GM21447 (cell line): ENCODE data around the gene EFHD1.
"Not testable (repeated sequence)": the region's sequence is repeated elsewhere in the genome, so short reads cannot be mapped to it uniquely, and the experiment has no call there.

Source experiments
- ATAC-seq: cut with Tn5 transposase; IDR thresholded peaks from one replicate; pipeline ENCODE4 v1.9.1; 2021; ENCODE audit not compliant: unreplicated experiment

EFHD1 gene

DNA sequence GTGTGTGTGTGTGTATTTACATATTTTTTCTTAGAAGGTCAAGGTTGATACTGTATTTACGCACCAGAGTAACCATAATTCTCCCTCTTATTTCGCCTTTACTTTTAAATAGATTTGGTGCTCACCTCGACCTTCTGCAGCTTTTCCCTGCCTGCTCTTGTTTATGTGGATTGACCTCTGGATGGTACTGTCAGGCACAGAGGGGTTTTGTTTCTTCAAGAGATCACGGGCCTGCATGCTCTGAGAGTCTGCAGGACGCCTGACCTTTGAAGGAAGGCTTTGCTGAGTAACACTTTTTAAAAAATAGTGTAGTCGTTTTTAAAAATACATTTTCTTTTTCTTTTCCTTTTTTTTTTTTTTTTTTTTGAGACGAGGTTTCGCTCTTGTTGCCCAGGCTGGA lies 18.1 kb upstream of the EFHD1 start:
- no peak for ATAC-seq

DNA sequence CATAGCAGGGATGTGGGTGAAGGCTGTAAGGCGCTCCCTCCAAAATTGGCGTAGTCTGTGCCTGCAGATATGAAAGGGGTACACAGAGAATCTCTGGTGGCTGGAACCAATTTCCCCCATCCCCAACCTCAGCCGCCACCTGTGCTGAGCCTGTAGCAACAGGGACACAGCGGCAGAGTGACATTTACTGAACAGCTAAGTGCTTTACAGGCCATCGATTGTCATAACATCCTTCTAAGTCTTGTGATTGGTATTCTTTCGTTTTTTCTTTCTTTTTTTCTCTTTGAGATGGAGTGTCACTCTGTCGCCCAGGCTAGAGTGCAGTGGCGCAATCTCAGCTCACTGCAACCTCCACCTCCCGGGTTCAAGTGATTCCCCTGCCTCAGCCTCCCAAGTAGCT lies 12.2 kb upstream of the EFHD1 start:
- no peak for ATAC-seq

DNA sequence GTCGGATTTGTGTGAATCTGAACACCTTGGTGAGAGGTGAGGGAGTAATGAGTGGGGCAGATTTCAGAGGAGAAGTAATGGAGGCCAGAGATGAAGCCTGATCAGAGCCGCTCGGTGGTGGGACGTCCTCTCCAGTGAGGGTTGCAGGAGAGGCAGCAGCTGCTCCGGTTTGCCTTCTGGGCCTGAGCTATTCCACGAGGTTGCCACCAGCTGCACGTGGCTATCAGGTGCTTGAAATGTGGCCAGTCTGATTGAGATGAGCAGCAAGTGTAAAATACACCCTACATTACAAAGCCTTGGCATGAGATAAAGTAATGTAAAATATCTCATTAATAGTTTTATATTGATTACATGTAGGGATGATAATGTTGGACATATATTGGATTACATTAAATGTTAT lies 10.8 kb upstream of the EFHD1 start:
- no peak for ATAC-seq

DNA sequence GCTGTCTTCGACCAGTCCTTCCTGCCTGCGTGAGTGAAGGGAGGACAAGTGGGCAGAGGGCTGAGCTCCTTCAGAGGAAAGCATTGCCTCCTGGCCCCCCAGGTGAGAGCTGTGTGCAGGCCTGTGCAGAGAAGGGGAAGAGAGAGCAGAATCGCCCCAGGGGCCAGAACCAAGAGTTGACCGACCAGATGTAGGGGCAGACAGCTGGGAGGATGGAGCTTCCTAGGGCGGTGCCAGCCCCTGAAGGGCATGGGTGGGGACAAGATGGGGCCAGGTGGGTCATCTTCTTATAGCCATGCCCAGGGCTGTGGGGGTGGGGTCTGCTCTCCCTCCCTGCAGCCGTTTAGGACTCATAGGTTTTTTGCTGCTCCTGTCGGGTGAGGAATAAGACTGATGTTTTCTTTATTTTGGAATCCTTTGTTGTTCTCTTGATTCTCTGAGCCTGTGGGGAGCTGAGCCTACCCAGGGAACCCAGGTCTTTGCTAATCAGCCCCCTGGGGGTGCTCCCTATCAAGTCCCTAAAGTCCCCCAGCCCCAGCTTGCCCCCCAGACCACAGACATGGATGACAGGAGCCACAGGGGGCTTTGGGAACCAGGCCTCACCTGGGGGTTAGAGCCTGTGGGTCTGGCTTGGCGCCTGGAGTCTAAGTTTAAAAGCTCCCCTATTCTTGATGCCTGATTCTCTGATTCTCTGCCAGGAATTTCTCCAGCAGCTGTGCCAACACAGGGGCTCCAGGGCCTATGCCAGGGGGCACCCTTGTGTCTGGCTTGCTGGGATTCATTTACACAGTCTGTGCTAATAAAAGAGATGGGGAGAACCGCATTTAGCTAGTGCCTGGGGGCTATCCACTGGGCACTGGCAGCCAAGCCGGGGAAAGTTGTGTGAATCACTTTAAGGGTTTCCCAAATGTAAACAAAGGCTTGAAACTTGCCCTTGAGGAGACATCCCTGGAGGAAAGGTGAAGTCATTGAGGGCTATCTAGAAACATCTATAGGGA lies 9.3 kb upstream of the EFHD1 start:
- no peak for ATAC-seq

DNA sequence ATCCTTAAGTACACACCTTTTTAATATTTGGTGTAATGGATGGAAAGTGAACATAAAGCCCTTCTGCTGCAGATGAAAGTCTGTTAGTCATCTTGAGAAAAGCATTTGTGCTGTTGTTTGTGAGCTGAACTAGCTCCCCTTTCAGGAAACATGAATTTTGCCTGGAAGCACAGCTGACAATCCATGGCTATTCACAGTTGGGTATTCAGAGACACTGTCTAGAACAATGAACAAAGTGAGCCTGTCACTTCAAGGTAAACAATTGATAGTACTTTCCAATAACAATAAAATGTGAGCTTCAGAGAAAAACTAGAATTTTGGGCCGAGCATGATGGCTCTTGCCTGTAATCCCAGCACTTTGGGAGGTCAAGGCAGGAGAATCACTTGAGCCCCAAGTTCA lies 6.8 kb upstream of the EFHD1 start:
- ATAC-seq, result no peak

GRCh38 chr2:232628466-232629128 lies 4.8 kb upstream of the EFHD1 start:
- ATAC-seq, result no peak

GRCh38 chr2:232629129-232629475 lies 4.3 kb upstream of the EFHD1 start:
- no peak for ATAC-seq

DNA sequence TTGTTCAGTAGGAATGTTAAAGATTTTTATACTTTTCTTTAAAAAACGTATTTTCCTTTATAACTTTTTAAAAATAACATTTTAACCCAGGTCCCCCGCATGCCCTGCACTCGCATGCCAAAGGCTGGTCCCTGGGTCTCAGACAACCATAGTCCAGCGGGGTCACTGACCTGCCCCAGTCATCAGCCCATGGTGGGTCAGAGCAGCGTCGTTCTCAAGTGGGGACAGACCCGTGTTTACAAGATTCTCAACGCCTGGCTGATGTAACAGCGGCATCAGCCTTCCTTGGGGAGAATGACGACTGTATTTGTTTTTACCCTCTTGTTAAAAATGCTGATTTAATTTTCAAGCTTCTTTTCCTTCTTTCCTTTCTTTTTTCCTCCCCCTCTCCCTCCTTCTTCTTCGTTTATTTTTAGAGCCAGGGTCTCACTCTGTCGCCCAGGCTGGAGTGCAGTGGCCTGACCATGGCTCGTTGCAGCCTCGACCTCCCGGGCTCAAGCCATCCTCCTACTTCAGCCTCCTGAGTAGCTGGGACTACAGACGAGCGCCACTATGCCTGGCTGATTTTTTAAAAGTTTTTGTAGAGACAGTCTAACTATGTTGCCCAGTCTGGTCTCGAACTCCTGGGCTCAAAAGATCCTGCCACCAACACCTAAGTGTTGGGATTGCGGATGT lies 1.0 kb upstream of the EFHD1 start:
- ATAC-seq, result no peak

GRCh38 chr2:232632904-232633412 lies 446 bp upstream of the EFHD1 start:
- ATAC-seq, result no peak

- no peak for ATAC-seq
These were observed 1.1 kb downstream of the EFHD1 start for GRCh38 chr2:232634206-232635150.

DNA sequence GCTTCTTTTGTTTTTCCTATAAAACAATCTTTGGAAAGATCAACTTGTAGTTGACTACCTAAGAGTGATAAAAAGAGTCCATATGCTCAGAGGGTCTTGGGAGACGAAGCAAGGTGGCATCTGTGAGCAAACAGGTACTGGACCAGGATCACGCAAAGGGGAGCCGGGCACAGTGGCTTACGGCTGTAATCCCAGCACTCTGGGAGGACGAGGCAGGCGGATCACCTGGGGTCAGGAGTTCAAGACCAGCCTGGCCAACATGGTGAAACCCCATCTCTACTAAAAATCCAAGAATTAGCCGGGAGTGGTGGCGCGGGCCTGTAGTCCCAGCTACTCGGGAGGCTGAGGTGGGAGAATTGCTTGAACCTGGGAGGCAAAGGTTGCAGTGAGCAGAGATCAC lies 2.0 kb downstream of the EFHD1 start:
- ATAC-seq, result not testable (repeated sequence)

- ATAC-seq, result no peak
These were observed 2.4 kb downstream of the EFHD1 start for GRCh38 chr2:232635820-232636219.

DNA sequence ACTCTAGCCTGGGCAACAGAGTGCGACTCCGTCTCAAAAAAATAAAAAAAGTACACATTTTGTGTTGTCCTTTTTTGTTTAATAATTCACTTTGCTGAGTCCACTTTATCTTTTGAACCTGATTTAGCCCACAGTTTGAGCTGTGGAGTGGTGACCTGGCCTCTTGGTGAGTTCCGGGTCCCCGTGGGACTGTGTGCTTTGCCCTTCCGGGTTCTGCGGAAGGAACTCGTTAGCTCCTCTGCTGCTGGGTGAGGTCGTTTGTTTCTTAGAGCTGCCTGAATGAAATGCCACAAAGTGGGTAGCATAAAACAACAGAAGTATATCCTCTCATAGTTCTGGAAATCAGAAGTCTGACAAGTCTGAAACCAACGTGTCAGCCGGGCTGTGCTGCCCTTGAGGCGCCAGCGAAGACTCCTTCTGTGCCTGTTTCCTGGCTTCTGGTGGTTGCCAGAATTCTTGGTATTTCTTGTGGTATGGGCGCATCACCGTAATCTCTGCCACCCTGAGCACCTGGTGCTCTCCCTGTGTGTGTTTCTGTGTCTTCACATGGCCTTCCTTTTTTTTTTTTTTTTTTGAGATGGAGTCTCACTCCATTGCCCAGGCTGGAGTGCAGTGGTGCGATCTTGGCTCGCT lies 3.5 kb downstream of the EFHD1 start:
- ATAC-seq, result no peak

GRCh38 chr2:232637866-232638583 lies 4.6 kb downstream of the EFHD1 start:
- ATAC-seq, result no peak

- ATAC-seq, result no peak
These were observed 7.9 kb downstream of the EFHD1 start for GRCh38 chr2:232641153-232641848.

- ATAC-seq, result no peak
These were observed 9.7 kb downstream of the EFHD1 start for GRCh38 chr2:232643147-232643425.

GRCh38 chr2:232643813-232644347 lies 10.5 kb downstream of the EFHD1 start:
- ATAC-seq, result no peak

GRCh38 chr2:232645061-232645460 lies 11.7 kb downstream of the EFHD1 start:
- no peak for ATAC-seq

DNA sequence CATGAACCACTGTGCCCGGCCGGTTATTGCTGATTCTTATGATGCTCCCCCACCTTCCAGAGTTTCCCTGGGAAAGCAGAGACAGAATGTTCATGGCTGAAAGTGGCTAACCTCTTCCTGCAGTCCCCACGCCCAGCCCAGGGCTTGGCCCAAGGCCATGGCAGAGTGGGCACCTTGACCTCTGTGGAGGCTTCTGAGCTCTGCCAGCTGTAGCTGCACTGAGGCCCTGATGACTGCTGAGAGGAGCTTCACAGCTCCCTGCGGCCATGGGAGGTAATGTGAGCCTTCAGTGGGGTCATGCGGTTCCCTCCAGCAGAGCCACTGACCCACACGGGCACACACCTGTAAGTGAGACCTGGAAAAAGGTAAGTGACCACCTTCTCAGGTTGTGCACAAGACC lies 13.3 kb downstream of the EFHD1 start:
- ATAC-seq, result no peak
